Lung (tissue), 12 donors: Measurements from ENCODE around the gene HK2. TPM values are rescaled to one million over a fixed set of nuclear protein-coding genes. Genes with fewer than 3 reads are reported as not detected.

ENCODE experiments used
- ATAC-seq: fragments of 200-7000 bp; cut with Tn5 transposase; one replicate; pipeline ENCODE4 v1.9.1; 2020; ENCODE audit warnings: moderate number of reproducible peaks; ENCODE audit not compliant: insufficient read depth, low FRiP score
- DNase-seq, 3 donors: peaks; one replicate each; pipeline ENCODE4 v3.0.0-alpha.2; 2013 to 2017
- H3K27ac ChIP-seq, 2 donors: one replicate each; pipeline ENCODE4 v1.5.1; 2013; ENCODE audit warnings: mild to moderate bottlenecking in 2 of 2, moderate library complexity in 2 of 2, control low read depth in 1 of 2, inconsistent platforms in 1 of 2, low read depth in 1 of 2, low read length in 1 of 2
- H3K27me3 ChIP-seq, 3 donors: one replicate each; pipeline ENCODE4 v1.5.1; 2013; ENCODE audit warnings: low read length in 2 of 3; ENCODE audit not compliant: control insufficient read depth in 3 of 3, insufficient read depth in 3 of 3
- H3K36me3 ChIP-seq, 4 donors: one replicate each; pipeline ENCODE4 v1.5.1; 2013; ENCODE audit warnings: low read length in 4 of 4, mild to moderate bottlenecking in 1 of 4, moderate library complexity in 1 of 4; ENCODE audit not compliant: control insufficient read depth in 4 of 4, insufficient read depth in 4 of 4
- H3K4me1 ChIP-seq, 5 donors: one replicate each; pipeline ENCODE4 v1.5.1; 2013; ENCODE audit warnings: low read length in 5 of 5, mild to moderate bottlenecking in 2 of 5, moderate library complexity in 1 of 5; ENCODE audit not compliant: control insufficient read depth in 5 of 5, insufficient read depth in 5 of 5
- H3K4me3 ChIP-seq: one replicate; pipeline ENCODE4 v1.5.1; 2013; ENCODE audit warnings: mild to moderate bottlenecking, control low read depth, moderate library complexity
- H3K9ac ChIP-seq, 2 donors: one replicate each; pipeline ENCODE4 v1.5.1; 2013; ENCODE audit warnings: low read length in 2 of 2, control low read depth in 1 of 2; ENCODE audit not compliant: insufficient read depth in 1 of 2
- H3K9me3 ChIP-seq, 4 donors: one replicate each; pipeline ENCODE4 v1.5.1; 2013; ENCODE audit warnings: low read length in 3 of 4, mild to moderate bottlenecking in 1 of 4, moderate library complexity in 1 of 4; ENCODE audit not compliant: control insufficient read depth in 4 of 4, insufficient read depth in 3 of 4
- CTCF ChIP-seq: IDR thresholded peaks from 2 replicates; pipeline ENCODE4 v1.5.1; 2012; ENCODE audit warnings: mild to moderate bottlenecking; ENCODE audit errors: control extremely low read depth, extremely low read depth
- WGBS, 2 donors: extraction: QIAGEN DNeasy Blood & Tissue Kit; methylation state at CpG; one replicate each; pipeline ENCODE4 v1.1.7; 2013; 5-methylcytosine and 5-hydroxymethylcytosine counted together
- polyA plus RNA-seq, 2 donors: library from polyadenylated mRNA; stranded (reverse); fragments of 200-250 nt; gene quantifications; one replicate each; pipeline ENCODE4 v1.2.1, GENCODE V29; 2013
- total RNA-seq, 2 donors: library from RNA; depleted of rRNA in 1 of 2; stranded (reverse); fragments of >200 nt in 1 of 2; gene quantifications; one replicate each; pipeline ENCODE4 v1.2.1, GENCODE V29; 2014 to 2021
- donor health status: control.
- donor health status: control.
- donor health status: Bipolar disorder and iron deficiency.
- donor health status: healthy.
- donor health status: DM: yes; HTN: yes; CAD: no.

The HK2 gene
- total and polyA plus RNA-seq, 4 donors = 13.6 to 43.1 (median 20.8) TPM

DNA sequence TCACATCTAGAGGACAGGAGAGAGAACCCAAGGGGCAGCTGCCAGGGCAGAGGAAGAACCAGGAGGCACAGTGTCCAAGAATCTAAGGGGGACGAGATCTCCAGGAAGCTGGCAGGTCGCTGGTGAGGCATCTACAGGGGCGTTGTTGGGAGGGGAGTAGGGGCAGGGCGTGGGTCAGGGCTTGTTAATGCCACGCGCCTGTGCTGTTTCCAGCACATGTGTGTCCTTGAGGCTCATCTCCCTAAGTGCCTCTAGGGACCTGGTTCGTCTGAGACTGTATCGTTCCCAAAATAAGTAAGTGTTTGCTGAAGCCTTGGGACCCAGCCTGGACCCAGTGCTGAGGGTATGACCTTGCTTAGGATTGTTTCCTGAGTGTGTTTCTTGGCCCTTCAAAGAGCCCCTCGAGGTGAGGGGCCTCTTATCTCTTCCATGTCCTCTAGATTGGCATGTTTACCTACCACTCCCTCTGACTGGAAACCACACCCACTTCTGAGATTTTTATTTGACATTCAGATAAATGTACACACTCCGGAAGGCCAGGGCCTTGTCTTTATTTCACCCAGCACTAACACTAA, 22.2 kb downstream of the HK2 start:
- ATAC-seq (peak; percentile 80), DNase-seq (peak; percentile 49 to 69 (median 49))
- TF ChIP-seq CTCF = no peak
- H3K27me3 ChIP-seq = peaks cover 0 to 33% (median 0%) of the 10 kb centered on the region in 3 donors
- H3K9ac ChIP-seq = no peak overlapping the region
- H3K4me1 ChIP-seq = peaks cover 0 to 19% (median 5%) of the 10 kb centered on the region in 5 donors
- H3K36me3 ChIP-seq = peaks cover 0 to 8% (median 2%) of the 10 kb centered on the region in 4 donors
- WGBS, 2 donors = 49 to 79% methylated on average over 10 of the region's 10 CpGs
- peak overlapping the region in 1 of 2 donors; percentile 79 for H3K27ac ChIP-seq
- no peak overlapping the region for H3K4me3 ChIP-seq
- H3K9me3 ChIP-seq = no peaks in the 10 kb centered on the region

DNA sequence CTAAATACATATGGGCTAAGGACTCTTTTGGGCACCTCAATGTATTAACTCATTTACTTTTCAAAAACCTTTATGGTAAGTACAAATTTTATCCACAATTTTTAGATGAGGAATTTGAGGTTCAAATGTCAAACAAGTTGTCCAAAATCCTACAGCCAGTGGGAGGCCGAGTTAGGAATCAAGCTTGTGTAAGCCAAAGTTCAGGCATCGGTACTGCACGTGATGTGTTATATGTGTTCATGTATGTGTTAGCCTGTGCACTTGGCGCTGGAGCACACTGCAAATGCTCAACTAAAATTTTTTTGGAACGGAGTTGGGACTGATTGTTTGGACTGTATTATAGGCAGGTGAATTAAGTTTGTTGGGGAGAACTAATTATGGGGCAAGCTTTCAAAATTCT, 22.7 kb downstream of the HK2 start:
- H3K4me1 ChIP-seq = peaks cover 0 to 14% (median 5%) of the 10 kb centered on the region in 5 donors

GRCh38 chr2:74857215-74857614, 23.3 kb downstream of the HK2 start:
- no peaks in the 10 kb centered on the region for H3K9me3 ChIP-seq
- ATAC-seq (no peak), DNase-seq (no peak)
- no peak overlapping the region for H3K4me3 ChIP-seq
- H3K27me3 ChIP-seq = peaks cover 0 to 29% (median 0%) of the 10 kb centered on the region in 3 donors
- H3K9ac ChIP-seq = no peak overlapping the region
- H3K27ac ChIP-seq = peak overlapping the region in 1 of 2 donors; percentile 73
- WGBS, 2 donors = 94 to 96% methylated on average over 4 of the region's 4 CpGs
- TF ChIP-seq CTCF = no peak
- peaks cover 0 to 8% (median 5%) of the 10 kb centered on the region in 5 donors for H3K4me1 ChIP-seq
- H3K36me3 ChIP-seq = peaks cover 0 to 8% (median 2%) of the 10 kb centered on the region in 4 donors

More for the DNA sequence above, 22.7 kb downstream of the HK2 start:
- WGBS, 2 donors = 74 to 84% methylated on average over 5 of the region's 5 CpGs
- DNase-seq (peak in 1 of 3 donors; percentile 21), ATAC-seq (no peak)
- Histone ChIP-seq H3K27ac (peak overlapping the region in 1 of 2 donors; percentile 73), H3K4me3 (no peak overlapping the region), H3K9me3 (no peaks in the 10 kb centered on the region), H3K9ac (no peak overlapping the region), H3K27me3 (peaks cover 0 to 29% (median 0%) of the 10 kb centered on the region in 3 donors), H3K36me3 (peaks cover 0 to 8% (median 2%) of the 10 kb centered on the region in 4 donors)
- no peak for TF ChIP-seq CTCF

DNA sequence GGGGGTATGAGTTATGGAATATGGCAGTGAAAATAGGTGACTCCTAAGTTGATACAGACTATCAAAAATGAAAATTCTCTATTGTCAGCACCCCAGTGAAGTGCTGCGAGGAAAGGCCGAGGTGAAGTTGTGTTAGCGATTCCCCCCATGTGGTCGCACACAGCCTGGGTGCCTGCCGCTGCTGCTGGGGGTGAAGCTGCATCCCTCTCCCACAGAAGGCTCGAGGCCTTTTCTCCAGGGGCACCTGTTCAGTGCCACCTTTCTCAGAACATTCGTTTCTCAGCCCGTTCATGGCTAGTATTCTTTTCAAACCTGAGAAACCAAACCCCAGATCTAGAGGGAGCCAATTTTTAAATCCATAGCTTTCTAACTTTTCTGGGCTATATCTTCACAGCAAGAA, 23.8 kb downstream of the HK2 start:
- no peak overlapping the region for H3K27ac ChIP-seq
- peaks cover 0 to 32% (median 0%) of the 10 kb centered on the region in 3 donors for H3K27me3 ChIP-seq
- H3K4me3 ChIP-seq = no peak overlapping the region
- no peaks in the 10 kb centered on the region for H3K9me3 ChIP-seq
- DNase-seq (no peak), ATAC-seq (no peak)
- WGBS, 2 donors = 92 to 95% methylated on average over 8 of the region's 8 CpGs
- peaks cover 0 to 9% (median 5%) of the 10 kb centered on the region in 5 donors for H3K4me1 ChIP-seq
- no peak for TF ChIP-seq CTCF
- no peak overlapping the region for H3K9ac ChIP-seq
- H3K36me3 ChIP-seq = peaks cover 0 to 8% (median 2%) of the 10 kb centered on the region in 4 donors
